ENCODE results near the gene HDDC3. TPM values are rescaled to one million over a fixed set of nuclear protein-coding genes. Genes with fewer than 3 reads are reported as not detected.

HDDC3 gene
- total RNA-seq, 4 donors from 2014 or later, result 5.1 to 7.9 (median 6.0) TPM

- TF ChIP-seq CTCF (IDR thresholded peaks at IDR 0.05) (no peak), POLR2A (IDR thresholded peaks at IDR 0.05; ENCODE audit: low read depth) (no peak), EP300 (IDR thresholded peaks at IDR 0.05) (no peak), POLR2AphosphoS5 (IDR thresholded peaks at IDR 0.05) (no peak)
- Histone ChIP-seq H3K9me3 (no peaks in the 10 kb centered on the region), H3K4me1 (no peaks in the 10 kb centered on the region), H3K27ac (replicated peaks in 1 of 4) (no peak overlapping the region), H3K36me3 (peaks cover 0 to 12% (median 6%) of the 10 kb centered on the region in 4 donors), H3K4me3 (no peak overlapping the region), H3K27me3 (no peaks in the 10 kb centered on the region)
- DNase-seq (ENCODE audit: extremely low spot score), result no peak
- intact Hi-C loops (cut with DNase I), result no loop called here
- 95% methylated on average over 20 of the region's 21 CpGs for WGBS
Observed at GRCh38 chr15:90974216-90974615, 41.9 kb upstream of the HDDC3 start.

GRCh38 chr15:90972133-90972532 is 39.8 kb upstream of the HDDC3 start:
- no peaks in the 10 kb centered on the region for H3K9me3 ChIP-seq
- no peak overlapping the region for H3K4me3 ChIP-seq
- WGBS, result 85% methylated on average over 5 of the region's 5 CpGs
- no peak for DNase-seq (ENCODE audit: extremely low spot score)
- intact Hi-C loops (cut with DNase I), result no loop called here
- H3K27ac ChIP-seq (replicated peaks in 1 of 4), result no peak overlapping the region
- TF ChIP-seq CTCF (IDR thresholded peaks at IDR 0.05), result no peak
- TF ChIP-seq POLR2AphosphoS5 (IDR thresholded peaks at IDR 0.05), result no peak
- no peak for TF ChIP-seq EP300 (IDR thresholded peaks at IDR 0.05)
- TF ChIP-seq POLR2A (IDR thresholded peaks at IDR 0.05; ENCODE audit: low read depth), result no peak
- H3K4me1 ChIP-seq, result no peaks in the 10 kb centered on the region
- peaks cover 0 to 28% (median 8%) of the 10 kb centered on the region in 4 donors for H3K36me3 ChIP-seq
- no peaks in the 10 kb centered on the region for H3K27me3 ChIP-seq

GRCh38 chr15:90970274-90970673 is 37.9 kb upstream of the HDDC3 start:
- peaks cover 0 to 46% (median 23%) of the 10 kb centered on the region in 4 donors for H3K36me3 ChIP-seq
- intact Hi-C loops (cut with DNase I), result no loop called here
- 93% methylated on average over 7 of the region's 7 CpGs for WGBS

GRCh38 chr15:90968434-90968833 is 36.1 kb upstream of the HDDC3 start:
- H3K36me3 ChIP-seq, result peaks cover 0 to 48% (median 26%) of the 10 kb centered on the region in 4 donors
- H3K4me1 ChIP-seq, result no peaks in the 10 kb centered on the region
- DNase-seq (ENCODE audit: extremely low spot score), result no peak
- no peak for TF ChIP-seq POLR2A (IDR thresholded peaks at IDR 0.05; ENCODE audit: low read depth)
- TF ChIP-seq POLR2AphosphoS5 (IDR thresholded peaks at IDR 0.05), result no peak
- no peak for TF ChIP-seq CTCF (IDR thresholded peaks at IDR 0.05)
- TF ChIP-seq EP300 (IDR thresholded peaks at IDR 0.05), result no peak
- no peak overlapping the region for H3K4me3 ChIP-seq
- H3K27ac ChIP-seq (replicated peaks in 1 of 4), result no peak overlapping the region
- H3K27me3 ChIP-seq, result no peaks in the 10 kb centered on the region
- no peaks in the 10 kb centered on the region for H3K9me3 ChIP-seq
- 84% methylated on average over 1 of the region's 1 CpG for WGBS
- intact Hi-C loops (cut with DNase I), result no loop called here

More at GRCh38 chr15:90970274-90970673, 37.9 kb upstream of the HDDC3 start:
- DNase-seq (ENCODE audit: extremely low spot score), result no peak
- Histone ChIP-seq H3K9me3 (no peaks in the 10 kb centered on the region), H3K27ac (replicated peaks in 1 of 4) (no peak overlapping the region), H3K4me3 (no peak overlapping the region), H3K4me1 (no peaks in the 10 kb centered on the region), H3K27me3 (no peaks in the 10 kb centered on the region)
- no peak for TF ChIP-seq EP300 (IDR thresholded peaks at IDR 0.05)
- TF ChIP-seq POLR2A (IDR thresholded peaks at IDR 0.05; ENCODE audit: low read depth), result no peak
- no peak for TF ChIP-seq CTCF (IDR thresholded peaks at IDR 0.05)
- no peak for TF ChIP-seq POLR2AphosphoS5 (IDR thresholded peaks at IDR 0.05)

- peaks cover 0 to 60% (median 36%) of the 10 kb centered on the region in 4 donors for H3K36me3 ChIP-seq
- intact Hi-C loops (cut with DNase I), result no loop called here
Observed at GRCh38 chr15:90967206-90967605, 34.9 kb upstream of the HDDC3 start.

More at GRCh38 chr15:90967206-90967605, 34.9 kb upstream of the HDDC3 start:
- Histone ChIP-seq H3K27me3 (no peaks in the 10 kb centered on the region), H3K9me3 (no peaks in the 10 kb centered on the region), H3K4me3 (no peak overlapping the region), H3K27ac (replicated peaks in 1 of 4) (no peak overlapping the region), H3K4me1 (no peaks in the 10 kb centered on the region)
- 91% methylated on average over 5 of the region's 5 CpGs for WGBS
- no peak for DNase-seq (ENCODE audit: extremely low spot score)
- no peak for TF ChIP-seq CTCF (IDR thresholded peaks at IDR 0.05)
- no peak for TF ChIP-seq POLR2AphosphoS5 (IDR thresholded peaks at IDR 0.05)

Measured in esophagus muscularis mucosa (tissue), 4 donors.